Middle frontal gyrus (tissue), 1 donor: ENCODE results near the gene SRRT.
"Not testable (repeated sequence)": the region's sequence is repeated elsewhere in the genome, so short reads cannot be mapped to it uniquely, and the experiment has no call there.

Experiments
- DNase-seq: peaks from one replicate; pipeline ENCODE4 v3.0.0-alpha.2; 2015; ENCODE audit warnings: low spot score; ENCODE audit errors: extremely low spot score

The SRRT gene

GRCh38 chr7:100935381-100935780, 60.5 kb downstream of the SRRT start:
- DNase-seq, result not testable (repeated sequence)

- DNase-seq, result not testable (repeated sequence)
These were observed 61.3 kb downstream of the SRRT start for GRCh38 chr7:100936167-100936566.
